ENCODE results near the gene RXFP3.
"Not testable (repeated sequence)": the region's sequence is repeated elsewhere in the genome, so short reads cannot be mapped to it uniquely, and the experiment has no call there.

Gene RXFP3

GRCh38 chr5:33914844-33915243 lies 21.3 kb upstream of the RXFP3 start:
- not testable (repeated sequence) for H3K36me3 ChIP-seq (ENCODE audit: control insufficient read depth in 1 of 2, insufficient read depth in 2 of 2, low read depth in 1 of 2, low read length in 2 of 2); H3K9ac ChIP-seq (ENCODE audit: low read length); DNase-seq; H2BK15ac ChIP-seq (ENCODE audit: low read depth, poor library complexity, severe bottlenecking); H3K18ac ChIP-seq (ENCODE audit: low read depth in 1 of 2, low read length in 2 of 2); H4K91ac ChIP-seq (ENCODE audit: low read length); H2BK12ac ChIP-seq (ENCODE audit: low read length in 2 of 2); H4K8ac ChIP-seq (ENCODE audit: low read length); H3K79me1 ChIP-seq (replicated peaks; ENCODE audit: low read length, poor library complexity, severe bottlenecking); H2AFZ ChIP-seq (ENCODE audit: low read depth, low read length); H3K4me1 ChIP-seq (ENCODE audit: control insufficient read depth, insufficient read depth, low read depth, low read length); H3K4me2 ChIP-seq (ENCODE audit: low read length, poor library complexity, severe bottlenecking); H3K14ac ChIP-seq (ENCODE audit: low read length in 2 of 2); H2BK5ac ChIP-seq (ENCODE audit: low read depth, low read length, poor library complexity, severe bottlenecking); H3K4me3 ChIP-seq (ENCODE audit: insufficient read depth in 1 of 2, low read depth in 1 of 2, low read length in 2 of 2); H3K27ac ChIP-seq (ENCODE audit: low read length, poor library complexity, severe bottlenecking); H2BK120ac ChIP-seq (ENCODE audit: low read depth, low read length); H2AK5ac ChIP-seq (ENCODE audit: low read length, severe bottlenecking); H3K27me3 ChIP-seq (ENCODE audit: control insufficient read depth in 1 of 2, insufficient read depth in 1 of 2, low read length in 2 of 2); H3K4ac ChIP-seq (ENCODE audit: low read depth in 1 of 2, low read length in 2 of 2); H3K23ac ChIP-seq (ENCODE audit: low read length in 2 of 2)
- WGBS: 87% methylated on average over 3 of the region's 3 CpGs
- H3K9me3 ChIP-seq (ENCODE audit: control insufficient read depth, low read length): peaks cover 27% of the 10 kb centered on the region

DNA sequence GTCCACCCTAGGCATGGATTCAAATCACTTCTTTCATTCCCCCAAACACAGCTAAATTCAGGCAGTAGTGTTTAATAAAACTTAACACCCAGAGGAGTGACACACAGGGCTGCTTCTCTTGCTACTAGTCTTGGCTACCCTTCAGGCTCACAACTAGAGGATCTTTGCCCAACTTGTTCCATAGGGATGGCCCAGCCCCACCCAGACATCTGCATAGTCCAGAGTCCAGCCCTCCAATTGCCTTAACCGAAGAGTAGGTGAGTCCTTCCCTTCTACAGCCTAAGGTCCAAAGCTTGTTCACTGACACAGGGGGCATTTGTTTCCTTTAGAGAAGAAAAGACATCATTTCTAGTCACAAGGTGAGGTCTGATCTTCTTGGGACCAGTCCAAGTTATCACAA lies 15.2 kb upstream of the RXFP3 start:
- Histone ChIP-seq H3K23ac (ENCODE audit: low read length in 2 of 2) (no peak overlapping the region), H2AK5ac (ENCODE audit: low read length, severe bottlenecking) (no peak overlapping the region), H2BK12ac (ENCODE audit: low read length in 2 of 2) (no peak overlapping the region), H4K91ac (ENCODE audit: low read length) (no peak overlapping the region), H3K9ac (ENCODE audit: low read length) (no peak overlapping the region), H3K36me3 (ENCODE audit: control insufficient read depth in 1 of 2, insufficient read depth in 2 of 2, low read depth in 1 of 2, low read length in 2 of 2) (no peaks in the 10 kb centered on the region), H3K4me3 (ENCODE audit: insufficient read depth in 1 of 2, low read depth in 1 of 2, low read length in 2 of 2) (no peak overlapping the region), H2BK5ac (ENCODE audit: low read depth, low read length, poor library complexity, severe bottlenecking) (no peak overlapping the region), H3K14ac (ENCODE audit: low read length in 2 of 2) (no peak overlapping the region), H4K8ac (ENCODE audit: low read length) (no peak overlapping the region), H2AFZ (ENCODE audit: low read depth, low read length) (no peak overlapping the region), H3K4me1 (ENCODE audit: control insufficient read depth, insufficient read depth, low read depth, low read length) (no peaks in the 10 kb centered on the region), H2BK120ac (ENCODE audit: low read depth, low read length) (no peak overlapping the region), H3K27ac (ENCODE audit: low read length, poor library complexity, severe bottlenecking) (no peak overlapping the region), H3K9me3 (ENCODE audit: control insufficient read depth, low read length) (peaks cover 26% of the 10 kb centered on the region), H3K27me3 (ENCODE audit: control insufficient read depth in 1 of 2, insufficient read depth in 1 of 2, low read length in 2 of 2) (no peaks in the 10 kb centered on the region), H3K79me1 (replicated peaks; ENCODE audit: low read length, poor library complexity, severe bottlenecking) (no peaks in the 10 kb centered on the region), H3K18ac (ENCODE audit: low read depth in 1 of 2, low read length in 2 of 2) (no peak overlapping the region), H3K4ac (ENCODE audit: low read depth in 1 of 2, low read length in 2 of 2) (no peak overlapping the region), H3K4me2 (ENCODE audit: low read length, poor library complexity, severe bottlenecking) (no peak overlapping the region), H2BK15ac (ENCODE audit: low read depth, poor library complexity, severe bottlenecking) (no peak overlapping the region)
- WGBS: 100% methylated on average over 1 of the region's 1 CpG
- DNase-seq: no peak

DNA sequence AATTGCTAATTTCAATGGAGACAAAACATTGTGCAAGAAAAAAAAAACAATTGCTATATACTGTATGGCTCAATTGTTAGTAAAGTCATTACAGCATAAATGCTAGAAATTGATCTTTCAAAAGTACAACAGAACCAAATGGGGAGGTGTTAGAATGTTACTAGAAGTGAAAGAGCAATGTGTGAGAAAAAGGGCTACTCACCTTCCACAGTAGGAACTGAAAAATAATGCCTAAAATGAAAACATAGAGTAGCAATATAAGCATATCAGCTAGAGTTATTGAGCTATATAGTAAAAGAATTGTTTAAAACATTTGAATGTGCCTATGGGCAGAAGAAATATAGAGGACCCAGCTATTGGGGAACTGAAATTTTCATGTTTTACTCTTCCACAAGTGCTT lies 10.9 kb upstream of the RXFP3 start:
- H2AFZ ChIP-seq (ENCODE audit: low read depth, low read length): no peak overlapping the region
- no peaks in the 10 kb centered on the region for H3K36me3 ChIP-seq (ENCODE audit: control insufficient read depth in 1 of 2, insufficient read depth in 2 of 2, low read depth in 1 of 2, low read length in 2 of 2)
- H3K27me3 ChIP-seq (ENCODE audit: control insufficient read depth in 1 of 2, insufficient read depth in 1 of 2, low read length in 2 of 2): no peaks in the 10 kb centered on the region
- DNase-seq: no peak
- no peak overlapping the region for H3K18ac ChIP-seq (ENCODE audit: low read depth in 1 of 2, low read length in 2 of 2)
- H3K4me3 ChIP-seq (ENCODE audit: insufficient read depth in 1 of 2, low read depth in 1 of 2, low read length in 2 of 2): no peak overlapping the region
- H2AK5ac ChIP-seq (ENCODE audit: low read length, severe bottlenecking): no peak overlapping the region
- no peak overlapping the region for H2BK5ac ChIP-seq (ENCODE audit: low read depth, low read length, poor library complexity, severe bottlenecking)
- H3K14ac ChIP-seq (ENCODE audit: low read length in 2 of 2): no peak overlapping the region
- no peak overlapping the region for H4K8ac ChIP-seq (ENCODE audit: low read length)
- H3K27ac ChIP-seq (ENCODE audit: low read length, poor library complexity, severe bottlenecking): no peak overlapping the region
- no peak overlapping the region for H2BK12ac ChIP-seq (ENCODE audit: low read length in 2 of 2)
- H3K9me3 ChIP-seq (ENCODE audit: control insufficient read depth, low read length): no peaks in the 10 kb centered on the region
- H3K79me1 ChIP-seq (replicated peaks; ENCODE audit: low read length, poor library complexity, severe bottlenecking): no peaks in the 10 kb centered on the region
- H3K23ac ChIP-seq (ENCODE audit: low read length in 2 of 2): no peak overlapping the region
- no peak overlapping the region for H3K4me2 ChIP-seq (ENCODE audit: low read length, poor library complexity, severe bottlenecking)
- no peak overlapping the region for H4K91ac ChIP-seq (ENCODE audit: low read length)
- no peaks in the 10 kb centered on the region for H3K4me1 ChIP-seq (ENCODE audit: control insufficient read depth, insufficient read depth, low read depth, low read length)
- H3K4ac ChIP-seq (ENCODE audit: low read depth in 1 of 2, low read length in 2 of 2): no peak overlapping the region
- H3K9ac ChIP-seq (ENCODE audit: low read length): no peak overlapping the region
- H2BK15ac ChIP-seq (ENCODE audit: low read depth, poor library complexity, severe bottlenecking): no peak overlapping the region
- no peak overlapping the region for H2BK120ac ChIP-seq (ENCODE audit: low read depth, low read length)

DNA sequence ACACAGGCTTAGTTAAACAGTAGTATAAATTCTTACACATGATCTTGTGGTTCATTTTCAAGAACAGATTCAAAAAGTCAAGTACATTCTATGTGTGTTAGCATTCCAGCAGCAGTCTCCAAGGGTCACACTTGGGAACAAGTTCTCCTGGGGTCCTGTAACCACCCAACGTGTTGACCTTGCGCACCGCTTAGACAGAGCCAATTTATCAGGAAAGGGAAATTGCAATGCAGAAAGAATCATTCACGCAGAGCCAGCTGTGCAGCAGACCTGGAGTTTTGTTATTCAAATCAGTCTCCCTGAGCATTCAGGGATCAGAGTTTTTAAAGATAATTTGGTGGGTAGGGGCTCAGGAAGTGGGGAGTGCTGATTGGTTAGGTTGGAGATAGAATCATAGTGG lies 8.5 kb upstream of the RXFP3 start:
- Histone ChIP-seq H2BK12ac (ENCODE audit: low read length in 2 of 2) (no peak overlapping the region), H2BK120ac (ENCODE audit: low read depth, low read length) (no peak overlapping the region), H3K4me3 (ENCODE audit: insufficient read depth in 1 of 2, low read depth in 1 of 2, low read length in 2 of 2) (no peak overlapping the region), H2AK5ac (ENCODE audit: low read length, severe bottlenecking) (no peak overlapping the region), H3K4me2 (ENCODE audit: low read length, poor library complexity, severe bottlenecking) (no peak overlapping the region), H3K27me3 (ENCODE audit: control insufficient read depth in 1 of 2, insufficient read depth in 1 of 2, low read length in 2 of 2) (no peaks in the 10 kb centered on the region), H4K91ac (ENCODE audit: low read length) (no peak overlapping the region), H3K4me1 (ENCODE audit: control insufficient read depth, insufficient read depth, low read depth, low read length) (no peaks in the 10 kb centered on the region), H3K9ac (ENCODE audit: low read length) (no peak overlapping the region), H2BK15ac (ENCODE audit: low read depth, poor library complexity, severe bottlenecking) (no peak overlapping the region), H3K27ac (ENCODE audit: low read length, poor library complexity, severe bottlenecking) (no peak overlapping the region), H3K14ac (ENCODE audit: low read length in 2 of 2) (no peak overlapping the region), H3K23ac (ENCODE audit: low read length in 2 of 2) (no peak overlapping the region), H3K79me1 (replicated peaks; ENCODE audit: low read length, poor library complexity, severe bottlenecking) (no peaks in the 10 kb centered on the region), H3K18ac (ENCODE audit: low read depth in 1 of 2, low read length in 2 of 2) (no peak overlapping the region), H3K9me3 (ENCODE audit: control insufficient read depth, low read length) (no peaks in the 10 kb centered on the region), H2AFZ (ENCODE audit: low read depth, low read length) (no peak overlapping the region), H2BK5ac (ENCODE audit: low read depth, low read length, poor library complexity, severe bottlenecking) (no peak overlapping the region), H3K4ac (ENCODE audit: low read depth in 1 of 2, low read length in 2 of 2) (no peak overlapping the region), H4K8ac (ENCODE audit: low read length) (no peak overlapping the region), H3K36me3 (ENCODE audit: control insufficient read depth in 1 of 2, insufficient read depth in 2 of 2, low read depth in 1 of 2, low read length in 2 of 2) (no peaks in the 10 kb centered on the region)
- no peak for DNase-seq
- WGBS: 69% methylated on average over 4 of the region's 4 CpGs
